Measurements from ENCODE around the gene CALN1.

CALN1 gene

GRCh38 chr7:72053292-72053691, 358.8 kb downstream of the CALN1 start:
- TF ChIP-seq POLR2AphosphoS5 (IDR thresholded peaks at IDR 0.05; ENCODE audit: low read depth, low read length): no peak
- TF ChIP-seq TAF1 (IDR thresholded peaks at IDR 0.05; ENCODE audit: borderline replicate concordance, insufficient read depth, low read length): no peak
- TF ChIP-seq FOXP2 (optimal IDR thresholded peaks at IDR 0.05; ENCODE audit: borderline replicate concordance, extremely low read depth, extremely low read length, insufficient read depth): no peak
- TF ChIP-seq REST (IDR thresholded peaks at IDR 0.05; ENCODE audit: insufficient read depth in 1 of 2, low read depth in 2 of 2, low read length in 2 of 2): no peak
- no peak for TF ChIP-seq SIN3A (IDR thresholded peaks at IDR 0.05; ENCODE audit: borderline replicate concordance, insufficient read depth, low read length)

- TF ChIP-seq FOXP2 (optimal IDR thresholded peaks at IDR 0.05; ENCODE audit: borderline replicate concordance, extremely low read depth, extremely low read length, insufficient read depth) (no peak), TAF1 (IDR thresholded peaks at IDR 0.05; ENCODE audit: borderline replicate concordance, insufficient read depth, low read length) (no peak), POLR2AphosphoS5 (IDR thresholded peaks at IDR 0.05; ENCODE audit: low read depth, low read length) (no peak), REST (IDR thresholded peaks at IDR 0.05; ENCODE audit: insufficient read depth in 1 of 2, low read depth in 2 of 2, low read length in 2 of 2) (no peak)
Measured at GRCh38 chr7:72048420-72048819, 363.7 kb downstream of the CALN1 start.

GRCh38 chr7:72042855-72043254, 369.3 kb downstream of the CALN1 start:
- TF ChIP-seq POLR2AphosphoS5 (IDR thresholded peaks at IDR 0.05; ENCODE audit: low read depth, low read length) (no peak), REST (IDR thresholded peaks at IDR 0.05; ENCODE audit: insufficient read depth in 1 of 2, low read depth in 2 of 2, low read length in 2 of 2) (no peak), SIN3A (IDR thresholded peaks at IDR 0.05; ENCODE audit: borderline replicate concordance, insufficient read depth, low read length) (no peak), TAF1 (IDR thresholded peaks at IDR 0.05; ENCODE audit: borderline replicate concordance, insufficient read depth, low read length) (no peak), FOXP2 (optimal IDR thresholded peaks at IDR 0.05; ENCODE audit: borderline replicate concordance, extremely low read depth, extremely low read length, insufficient read depth) (no peak)

GRCh38 chr7:72040641-72041040, 371.5 kb downstream of the CALN1 start:
- TF ChIP-seq FOXP2 (optimal IDR thresholded peaks at IDR 0.05; ENCODE audit: borderline replicate concordance, extremely low read depth, extremely low read length, insufficient read depth) (no peak), TAF1 (IDR thresholded peaks at IDR 0.05; ENCODE audit: borderline replicate concordance, insufficient read depth, low read length) (no peak), POLR2AphosphoS5 (IDR thresholded peaks at IDR 0.05; ENCODE audit: low read depth, low read length) (no peak), SIN3A (IDR thresholded peaks at IDR 0.05; ENCODE audit: borderline replicate concordance, insufficient read depth, low read length) (no peak), REST (IDR thresholded peaks at IDR 0.05; ENCODE audit: insufficient read depth in 1 of 2, low read depth in 2 of 2, low read length in 2 of 2) (no peak)

- TF ChIP-seq REST (IDR thresholded peaks at IDR 0.05; ENCODE audit: insufficient read depth in 1 of 2, low read depth in 2 of 2, low read length in 2 of 2) (no peak), FOXP2 (optimal IDR thresholded peaks at IDR 0.05; ENCODE audit: borderline replicate concordance, extremely low read depth, extremely low read length, insufficient read depth) (no peak), TAF1 (IDR thresholded peaks at IDR 0.05; ENCODE audit: borderline replicate concordance, insufficient read depth, low read length) (no peak), POLR2AphosphoS5 (IDR thresholded peaks at IDR 0.05; ENCODE audit: low read depth, low read length) (no peak), SIN3A (IDR thresholded peaks at IDR 0.05; ENCODE audit: borderline replicate concordance, insufficient read depth, low read length) (no peak)
Measured at GRCh38 chr7:72039460-72039859, 372.7 kb downstream of the CALN1 start.
